ENCODE data around the gene PALLD.
"Not testable (repeated sequence)": the region's sequence is repeated elsewhere in the genome, so short reads cannot be mapped to it uniquely, and the experiment has no call there.

The PALLD gene

DNA sequence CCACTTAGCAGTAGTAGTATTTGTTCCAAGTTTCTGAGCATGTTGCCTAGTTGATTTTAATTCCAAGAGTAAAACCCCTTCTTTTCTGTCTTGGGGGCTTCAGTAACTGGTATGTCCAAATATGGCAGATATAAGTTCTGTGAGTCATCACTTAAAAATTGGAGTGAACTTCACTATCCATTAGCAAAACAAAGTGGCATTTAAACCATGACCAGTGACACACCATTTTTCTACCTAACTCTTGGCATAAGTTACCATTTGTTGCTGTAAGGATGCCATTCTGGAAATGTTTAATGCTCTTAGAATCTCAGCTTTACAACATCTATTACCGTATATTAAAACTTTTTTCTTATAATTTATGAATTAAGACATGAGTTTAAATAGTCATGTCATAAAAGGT is 411.2 kb downstream of the PALLD start:
- no peak for DNase-seq (ENCODE audit: low read depth)

- DNase-seq (ENCODE audit: low read depth) = no peak
Measured at GRCh38 chr4:168908851-168909273, 412.0 kb downstream of the PALLD start.

- DNase-seq (ENCODE audit: low read depth) = no peak
Measured at GRCh38 chr4:168914095-168914494, 417.2 kb downstream of the PALLD start.

GRCh38 chr4:168917138-168917779 is 420.4 kb downstream of the PALLD start:
- DNase-seq (ENCODE audit: low read depth) = no peak

DNA sequence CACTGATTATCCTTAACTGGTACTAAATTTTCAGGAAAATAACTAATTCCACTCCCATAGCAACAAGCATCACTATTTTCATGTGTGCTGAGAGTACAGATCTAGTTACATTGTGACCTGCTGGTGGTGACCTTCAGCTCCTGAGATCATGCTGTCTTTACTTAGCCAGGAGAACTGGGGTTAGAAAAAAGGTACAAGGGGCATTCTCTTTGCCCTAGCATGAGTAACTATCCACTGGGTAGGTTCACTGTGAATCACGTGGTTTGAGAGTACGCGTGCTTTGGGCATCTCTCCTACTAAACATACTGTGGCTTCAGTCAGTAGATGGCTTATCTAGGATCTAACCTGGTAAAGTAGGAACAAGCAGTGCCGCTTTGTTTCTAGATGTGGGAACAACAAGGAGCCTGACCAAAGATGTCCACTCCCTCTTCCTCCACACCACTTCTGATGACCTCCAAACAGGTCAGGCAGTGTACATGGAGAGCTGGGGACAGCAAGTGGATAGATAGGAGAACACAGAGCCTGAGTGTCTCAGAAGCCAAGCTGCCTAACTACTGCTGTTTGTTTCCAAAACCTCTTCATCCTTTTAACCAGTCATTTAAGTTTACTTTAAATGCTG is 423.0 kb downstream of the PALLD start:
- no peak for DNase-seq (ENCODE audit: low read depth)

DNA sequence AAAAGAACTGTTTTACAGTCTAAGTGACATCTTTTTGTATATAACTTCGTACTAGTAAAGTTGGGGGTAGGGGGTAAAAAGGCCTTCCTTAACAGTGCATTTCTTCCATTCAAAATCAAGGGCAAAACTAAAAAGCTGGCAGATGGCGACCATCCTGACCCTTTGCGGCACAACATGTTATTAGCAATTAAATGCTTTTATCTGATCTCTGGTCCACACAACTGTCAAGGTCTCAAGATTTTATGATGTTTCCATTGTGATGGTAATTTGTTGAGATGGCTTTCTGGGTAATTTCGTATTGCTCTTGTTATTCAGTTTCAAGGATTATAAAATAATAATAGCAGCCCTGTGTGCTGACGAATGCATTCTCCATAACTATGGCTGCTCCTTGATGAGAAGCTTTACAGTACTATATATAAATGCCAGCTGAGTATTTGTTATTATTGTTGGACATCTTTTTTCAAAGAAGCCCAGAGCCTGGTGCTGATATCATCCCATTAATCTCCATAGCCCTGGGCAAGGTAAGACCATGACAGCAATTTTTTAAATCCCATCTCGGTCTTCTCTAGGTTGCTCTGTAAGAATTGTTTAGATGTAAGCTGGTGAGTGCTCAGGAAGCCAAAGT is 423.7 kb downstream of the PALLD start:
- no peak for DNase-seq (ENCODE audit: low read depth)

- DNase-seq (ENCODE audit: low read depth) = no peak
Measured at GRCh38 chr4:168923526-168924194, 426.8 kb downstream of the PALLD start.

GRCh38 chr4:168924667-168925066 is 427.8 kb downstream of the PALLD start:
- no peak for DNase-seq (ENCODE audit: low read depth)

DNA sequence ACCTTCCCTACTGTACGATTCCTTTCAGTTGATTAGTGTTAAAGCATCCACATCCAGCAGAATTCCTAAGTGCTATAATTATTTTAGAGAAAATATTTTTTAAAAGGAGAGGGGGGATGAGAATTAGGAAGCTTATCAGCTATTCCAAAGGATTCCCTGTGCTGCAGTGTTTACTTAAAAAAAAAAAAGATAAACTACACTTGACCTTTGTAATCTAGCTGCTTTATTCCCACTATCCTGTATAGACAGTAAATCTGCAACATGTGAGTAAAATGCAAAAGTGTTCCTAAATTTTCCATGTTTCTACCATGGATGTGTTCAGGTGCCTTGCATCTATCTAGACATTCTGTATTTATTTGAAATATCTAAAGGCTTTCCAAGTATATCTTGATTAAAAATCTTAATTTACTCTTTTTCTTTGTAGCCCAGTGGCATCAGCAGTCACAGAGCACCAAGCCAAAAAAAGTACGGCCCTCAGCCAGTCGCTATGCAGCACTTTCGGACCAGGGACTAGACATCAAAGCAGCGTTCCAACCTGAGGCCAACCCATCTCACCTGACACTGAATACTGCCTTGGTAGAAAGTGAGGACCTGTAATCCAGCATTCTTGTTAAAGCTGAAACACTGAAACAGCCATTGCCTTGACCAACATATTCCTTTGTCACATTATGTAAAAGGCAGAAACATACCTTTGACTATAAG is 429.1 kb downstream of the PALLD start:
- DNase-seq (ENCODE audit: low read depth) = no peak

DNA sequence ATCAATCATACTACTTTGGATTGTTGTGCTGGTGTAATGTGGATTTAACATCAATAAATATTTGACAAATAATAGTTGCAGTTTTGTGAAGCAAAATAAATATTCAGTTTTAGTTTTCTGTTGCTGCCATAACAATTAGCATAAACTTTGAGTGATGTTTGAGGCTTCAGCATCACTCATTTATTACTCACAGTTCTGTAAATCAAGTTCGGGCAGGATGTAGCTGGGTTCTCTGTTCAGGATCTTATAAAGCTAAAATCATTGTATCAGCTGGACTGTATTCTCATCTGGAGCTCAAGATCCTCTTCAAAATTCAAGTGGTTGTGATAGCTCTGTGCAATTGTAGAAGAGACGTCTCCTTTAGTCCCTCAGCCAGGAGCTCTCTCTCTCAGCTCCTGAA is 431.5 kb downstream of the PALLD start:
- no peak for DNase-seq (ENCODE audit: low read depth)

GRCh38 chr4:168928875-168929274 is 432.0 kb downstream of the PALLD start:
- no peak for DNase-seq (ENCODE audit: low read depth)

GRCh38 chr4:168930413-168931196 is 433.8 kb downstream of the PALLD start:
- DNase-seq (ENCODE audit: low read depth) = no peak

DNA sequence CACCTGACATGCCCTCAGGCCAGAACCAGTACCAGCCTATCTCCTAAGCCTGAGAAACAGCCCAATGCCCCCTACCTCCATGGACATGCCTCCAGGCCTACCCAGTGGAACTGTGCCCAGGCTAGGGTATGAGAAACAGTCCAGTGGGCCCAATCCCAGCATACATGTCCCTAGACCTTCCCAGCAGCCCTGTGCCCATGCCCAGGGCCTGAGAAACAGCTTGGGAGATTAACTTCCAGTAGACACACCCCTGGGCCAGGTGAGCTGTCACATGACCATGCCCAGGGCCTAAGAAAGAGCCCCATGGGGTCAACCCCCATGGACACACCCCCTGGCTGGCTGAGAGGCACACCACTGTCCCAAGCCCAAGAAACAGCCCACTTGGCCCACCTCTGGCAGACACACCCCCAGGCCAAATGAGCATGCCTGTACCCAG is 434.4 kb downstream of the PALLD start:
- no peak for DNase-seq (ENCODE audit: low read depth)

- DNase-seq (ENCODE audit: low read depth) = no peak
Measured at GRCh38 chr4:168932138-168932537, 435.3 kb downstream of the PALLD start.

GRCh38 chr4:168933423-168933822 is 436.6 kb downstream of the PALLD start:
- no peak for DNase-seq (ENCODE audit: low read depth)

GRCh38 chr4:168937473-168937872 is 440.6 kb downstream of the PALLD start:
- DNase-seq (ENCODE audit: low read depth) = not testable (repeated sequence)

DNA sequence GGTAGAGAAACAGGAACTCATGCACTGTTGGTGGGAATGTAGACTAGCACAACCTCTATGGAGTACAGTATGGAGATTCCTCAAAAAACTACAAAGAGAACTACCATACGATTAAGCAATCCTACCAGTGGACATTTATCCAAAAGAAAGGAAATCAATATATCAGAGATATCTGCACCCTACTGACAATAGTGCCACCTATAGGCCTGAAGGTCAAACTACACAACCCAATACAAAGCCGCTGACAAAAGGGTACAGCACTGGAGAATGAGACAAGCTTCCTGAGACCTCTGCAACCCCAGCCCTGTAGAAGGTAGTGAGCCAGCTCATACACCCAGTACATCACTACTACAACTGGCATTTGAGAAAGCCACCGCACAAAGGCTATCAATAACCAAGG is 446.1 kb downstream of the PALLD start:
- DNase-seq (ENCODE audit: low read depth) = no peak

GRCh38 chr4:168945291-168945690 is 448.4 kb downstream of the PALLD start:
- no peak for DNase-seq (ENCODE audit: low read depth)

GRCh38 chr4:168952821-168953246 is 456.0 kb downstream of the PALLD start:
- not testable (repeated sequence) for DNase-seq (ENCODE audit: low read depth)

- no peak for DNase-seq (ENCODE audit: low read depth)
Measured at GRCh38 chr4:168955674-168956073, 458.8 kb downstream of the PALLD start.

- DNase-seq (ENCODE audit: low read depth) = no peak
Measured at GRCh38 chr4:168960716-168961115, 463.9 kb downstream of the PALLD start.

Data from HS-27A (cell line).